ENCODE data around the gene EHF. TPM values are rescaled to one million over a fixed set of nuclear protein-coding genes. Genes with fewer than 3 reads are reported as not detected.

EHF gene
- polyA plus RNA-seq, 1 donor from 2014 or later, result 0.17 TPM

GRCh38 chr11:34602245-34602644 is 18.6 kb upstream of the EHF start:
- H3K79me2 ChIP-seq (replicated peaks; ENCODE audit: insufficient read depth, low read length), result no peaks in the 10 kb centered on the region
- H3K36me3 ChIP-seq (ENCODE audit: insufficient read depth, low read length), result no peaks in the 10 kb centered on the region
- H3K27ac ChIP-seq (ENCODE audit: low read length), result no peak overlapping the region
- H3K9ac ChIP-seq (ENCODE audit: low read length), result no peak overlapping the region
- TF ChIP-seq EZH2 (IDR thresholded peaks at IDR 0.05; ENCODE audit: borderline replicate concordance, insufficient read depth, low read length, poor library complexity, severe bottlenecking) (no peak), EP300 (conservative IDR thresholded peaks at IDR 0.05; ENCODE audit: poor library complexity, severe bottlenecking) (no peak), SMC3 (conservative IDR thresholded peaks at IDR 0.05; ENCODE audit: poor library complexity) (no peak), TAF1 (IDR thresholded peaks at IDR 0.05; ENCODE audit: low read depth) (no peak), MXI1 (conservative IDR thresholded peaks at IDR 0.05; ENCODE audit: poor library complexity, severe bottlenecking) (no peak), POLR2AphosphoS5 (IDR thresholded peaks at IDR 0.05) (no peak), RAD21 (conservative IDR thresholded peaks at IDR 0.05) (no peak), REST (IDR thresholded peaks at IDR 0.05; ENCODE audit: borderline replicate concordance) (no peak), CTCF (IDR thresholded peaks at IDR 0.05; ENCODE audit: poor library complexity, severe bottlenecking) (no peak)
- H3K9me3 ChIP-seq (ENCODE audit: low read length), result no peaks in the 10 kb centered on the region
- no peak overlapping the region for H2AFZ ChIP-seq (ENCODE audit: low read depth, low read length)
- no peaks in the 10 kb centered on the region for H4K20me1 ChIP-seq (ENCODE audit: insufficient read depth)
- H3K27me3 ChIP-seq (ENCODE audit: insufficient read depth, low read depth, low read length), result no peaks in the 10 kb centered on the region
- H3K4me2 ChIP-seq (ENCODE audit: low read length), result no peak overlapping the region
- H3F3A ChIP-seq (ENCODE audit: insufficient read depth, low read length, poor library complexity, severe bottlenecking), result no peaks in the 10 kb centered on the region
- H3K4me3 ChIP-seq (ENCODE audit: low read length), result no peak overlapping the region
- H3K9me2 ChIP-seq (ENCODE audit: insufficient read depth, low read length), result no peaks in the 10 kb centered on the region

GRCh38 chr11:34603129-34604001 is 17.5 kb upstream of the EHF start:
- H3K36me3 ChIP-seq (ENCODE audit: insufficient read depth, low read length), result no peaks in the 10 kb centered on the region
- TF ChIP-seq RAD21 (conservative IDR thresholded peaks at IDR 0.05), result no peak
- TF ChIP-seq MXI1 (conservative IDR thresholded peaks at IDR 0.05; ENCODE audit: poor library complexity, severe bottlenecking), result no peak
- no peak for TF ChIP-seq SMC3 (conservative IDR thresholded peaks at IDR 0.05; ENCODE audit: poor library complexity)
- TF ChIP-seq POLR2AphosphoS5 (IDR thresholded peaks at IDR 0.05), result no peak
- TF ChIP-seq EP300 (conservative IDR thresholded peaks at IDR 0.05; ENCODE audit: poor library complexity, severe bottlenecking), result no peak
- H3K9ac ChIP-seq (ENCODE audit: low read length), result no peak overlapping the region
- no peaks in the 10 kb centered on the region for H3K79me2 ChIP-seq (replicated peaks; ENCODE audit: insufficient read depth, low read length)
- H3K27ac ChIP-seq (ENCODE audit: low read length), result no peak overlapping the region
- no peaks in the 10 kb centered on the region for H3K27me3 ChIP-seq (ENCODE audit: insufficient read depth, low read depth, low read length)
- no peaks in the 10 kb centered on the region for H3K9me2 ChIP-seq (ENCODE audit: insufficient read depth, low read length)
- no peak overlapping the region for H3K4me3 ChIP-seq (ENCODE audit: low read length)
- no peak overlapping the region for H2AFZ ChIP-seq (ENCODE audit: low read depth, low read length)
- no peak overlapping the region for H3K4me2 ChIP-seq (ENCODE audit: low read length)
- H3F3A ChIP-seq (ENCODE audit: insufficient read depth, low read length, poor library complexity, severe bottlenecking), result no peaks in the 10 kb centered on the region
- no peaks in the 10 kb centered on the region for H3K9me3 ChIP-seq (ENCODE audit: low read length)
- H4K20me1 ChIP-seq (ENCODE audit: insufficient read depth), result no peaks in the 10 kb centered on the region
